SK-N-MC (cell line): ENCODE data around the gene ABCA8.

ENCODE experiments used
- DNase-seq: peaks from one replicate; pipeline ENCODE4 v3.0.0-alpha.2; 2011; ENCODE audit warnings: low read depth, low spot score
- H3K27ac ChIP-seq: fragments of 200-600 bp; sonication (generic); 2 replicates; pipeline ENCODE4 v1.5.1; 2016; ENCODE audit warnings: mixed run types
- H3K36me3 ChIP-seq: fragments of 200-600 bp; sonication (generic); 2 replicates; pipeline ENCODE4 v1.6.1; 2017; ENCODE audit warnings: antibody characterized with exemption, low read length, mixed read lengths; ENCODE audit not compliant: insufficient read depth
- H3K4me3 ChIP-seq: fragments of 200-600 bp; sonication (generic); 2 replicates; pipeline ENCODE4 v1.5.1; 2016
- H3K9ac ChIP-seq: fragments of 200-600 bp; sonication (generic); 2 replicates; pipeline ENCODE4 v1.8.0; 2017; ENCODE audit warnings: mixed run types, mixed read lengths; ENCODE audit not compliant: insufficient read length
- H3K9me3 ChIP-seq: fragments of 200-600 bp; sonication (generic); 2 replicates; pipeline ENCODE4 v1.6.1; 2017; ENCODE audit warnings: low read depth, mild to moderate bottlenecking, antibody characterized with exemption, low read length, moderate library complexity, mixed read lengths
- EZH2 ChIP-seq: fragments of 200-600 bp; sonication (generic); IDR thresholded peaks from one replicate; pipeline ENCODE4 v1.6.1; 2017; ENCODE audit warnings: antibody characterized with exemption
- FOXP2 ChIP-seq: optimal IDR thresholded peaks from 2 replicates; pipeline ENCODE3; 2011; ENCODE audit warnings: mild to moderate bottlenecking, moderate library complexity; ENCODE audit not compliant: insufficient read depth; ENCODE audit errors: extremely low read length, control extremely low read depth
- POLR2AphosphoS5 ChIP-seq: IDR thresholded peaks from 2 replicates; pipeline ENCODE4 v1.6.1; 2012; ENCODE audit warnings: mild to moderate bottlenecking, low read depth, low read length, borderline replicate concordance

Gene ABCA8

DNA sequence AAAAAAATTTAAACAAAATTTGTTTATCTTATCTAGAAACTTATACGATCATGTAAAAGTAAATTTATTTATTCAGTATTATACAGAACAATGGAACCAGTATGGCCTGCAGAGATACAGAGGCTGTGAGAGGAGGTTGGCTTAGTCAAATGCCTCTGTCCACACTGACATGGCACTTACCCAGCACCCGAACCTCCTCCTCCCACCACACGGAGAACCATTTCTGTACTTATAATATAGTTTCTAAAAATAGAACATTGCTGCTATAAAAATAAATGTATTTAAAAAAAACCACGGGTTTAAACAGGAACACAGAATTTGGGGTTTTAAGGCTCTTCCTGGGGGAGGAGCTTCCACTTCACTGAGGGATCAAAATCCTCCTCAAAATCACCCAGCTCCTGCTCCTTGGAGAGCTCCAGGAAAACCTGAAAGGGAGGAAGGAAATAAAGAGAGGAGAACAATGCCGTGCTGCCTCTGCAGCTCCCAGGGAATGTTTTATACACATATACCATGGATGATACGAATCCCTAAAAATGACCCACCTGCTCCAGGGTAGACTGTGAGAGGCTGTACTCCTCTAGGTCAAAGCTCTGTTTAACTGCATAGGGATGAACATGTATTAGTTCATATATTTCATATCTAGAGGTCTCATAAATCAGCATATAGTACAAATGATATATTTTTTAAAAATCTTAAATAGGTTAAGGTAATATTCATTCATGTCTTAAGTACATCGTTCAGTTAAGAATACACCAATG lies 87.3 kb downstream of the ABCA8 start:
- H3K4me3 ChIP-seq: no peak overlapping the region
- no peak overlapping the region for H3K9ac ChIP-seq
- H3K27ac ChIP-seq: no peak overlapping the region
- TF ChIP-seq POLR2AphosphoS5 (no peak), FOXP2 (no peak), EZH2 (no peak)
- no peak for DNase-seq
- no peaks in the 10 kb centered on the region for H3K9me3 ChIP-seq
- H3K36me3 ChIP-seq: no peaks in the 10 kb centered on the region

DNA sequence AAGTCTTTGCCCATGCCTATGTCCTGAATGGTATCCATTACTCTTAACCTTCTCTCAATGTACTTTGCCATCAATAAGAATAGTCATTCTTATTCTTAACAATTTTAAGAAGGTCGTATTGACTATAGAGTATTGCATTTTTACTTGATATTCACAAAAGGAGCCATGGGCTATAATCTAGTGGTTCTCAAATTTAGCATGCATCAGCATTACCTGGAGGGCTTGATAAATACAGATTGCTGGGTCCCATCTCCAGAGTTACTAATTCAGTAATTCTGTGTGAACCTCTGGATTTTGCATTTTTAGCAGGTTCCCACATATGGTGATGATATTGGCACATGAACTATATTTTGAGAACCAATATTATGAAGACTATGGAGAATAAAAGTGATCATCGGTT lies 89.6 kb downstream of the ABCA8 start:
- TF ChIP-seq FOXP2: no peak
- TF ChIP-seq POLR2AphosphoS5: no peak
- no peak for TF ChIP-seq EZH2
- Histone ChIP-seq H3K9me3 (no peaks in the 10 kb centered on the region), H3K4me3 (no peak overlapping the region), H3K36me3 (no peaks in the 10 kb centered on the region), H3K9ac (no peak overlapping the region), H3K27ac (no peak overlapping the region)
- no peak for DNase-seq

- no peak for DNase-seq
- Histone ChIP-seq H3K4me3 (no peak overlapping the region), H3K9ac (no peak overlapping the region), H3K27ac (no peak overlapping the region), H3K9me3 (no peaks in the 10 kb centered on the region), H3K36me3 (no peaks in the 10 kb centered on the region)
- no peak for TF ChIP-seq FOXP2
Observed at GRCh38 chr17:68863091-68863652, 92.0 kb downstream of the ABCA8 start.

- TF ChIP-seq POLR2AphosphoS5 (no peak), EZH2 (no peak), FOXP2 (no peak)
- H3K27ac ChIP-seq: no peak overlapping the region
- no peaks in the 10 kb centered on the region for H3K9me3 ChIP-seq
- DNase-seq: no peak
- H3K36me3 ChIP-seq: no peaks in the 10 kb centered on the region
- H3K4me3 ChIP-seq: no peak overlapping the region
- no peak overlapping the region for H3K9ac ChIP-seq
Observed at GRCh38 chr17:68861602-68862001, 93.6 kb downstream of the ABCA8 start.

GRCh38 chr17:68860941-68861340 lies 94.3 kb downstream of the ABCA8 start:
- H3K9me3 ChIP-seq: no peaks in the 10 kb centered on the region
- no peak for DNase-seq
- no peak overlapping the region for H3K27ac ChIP-seq
- TF ChIP-seq POLR2AphosphoS5 (no peak), FOXP2 (no peak)
- no peak overlapping the region for H3K4me3 ChIP-seq
- no peaks in the 10 kb centered on the region for H3K36me3 ChIP-seq
- no peak overlapping the region for H3K9ac ChIP-seq

DNA sequence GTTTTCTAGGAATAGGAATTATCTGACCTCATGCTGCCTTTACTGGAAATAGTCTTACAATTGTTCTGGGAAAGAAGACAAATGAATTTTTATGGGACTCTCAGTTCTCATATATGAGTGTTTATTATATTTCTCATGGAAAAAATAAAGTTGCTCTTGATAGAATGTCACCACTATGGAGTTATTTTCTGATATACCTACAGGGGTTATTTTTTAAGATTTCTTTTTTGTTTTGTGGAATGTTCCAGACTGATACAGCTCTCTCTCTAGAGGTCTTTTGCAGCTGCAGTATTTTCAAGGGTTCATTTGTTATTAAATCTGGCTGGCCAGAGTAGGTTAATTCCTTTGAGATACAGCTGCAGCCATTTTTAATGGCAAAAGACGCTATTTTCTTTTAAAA lies 100.7 kb downstream of the ABCA8 start:
- Histone ChIP-seq H3K4me3 (no peak overlapping the region), H3K27ac (no peak overlapping the region), H3K9ac (no peak overlapping the region), H3K9me3 (no peaks in the 10 kb centered on the region), H3K36me3 (no peaks in the 10 kb centered on the region)
- no peak for TF ChIP-seq POLR2AphosphoS5
- no peak for TF ChIP-seq EZH2
- no peak for TF ChIP-seq FOXP2
- no peak for DNase-seq

- no peak for TF ChIP-seq FOXP2
- TF ChIP-seq EZH2: no peak
- no peak for TF ChIP-seq POLR2AphosphoS5
- no peak for DNase-seq
Observed at GRCh38 chr17:68853439-68853838, 101.8 kb downstream of the ABCA8 start.

DNA sequence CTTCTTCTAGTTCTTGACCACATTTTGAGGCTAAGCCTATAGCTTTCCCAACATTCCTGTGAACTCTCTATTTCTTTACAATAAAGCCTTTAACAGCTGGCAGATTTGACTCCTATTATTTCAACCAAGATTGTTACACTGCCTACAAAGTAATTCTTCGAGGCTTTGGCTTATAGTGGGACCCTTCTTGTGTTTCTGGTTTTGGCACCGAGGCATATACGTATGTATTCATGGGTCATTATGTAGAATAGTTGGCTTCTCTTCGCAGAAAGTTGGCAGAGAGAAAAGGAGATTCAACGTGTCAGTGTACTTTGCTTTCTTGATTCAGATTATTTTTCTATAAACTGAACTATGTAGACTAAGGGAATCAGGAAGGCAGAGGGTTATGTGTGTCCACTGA lies 102.2 kb downstream of the ABCA8 start:
- H3K27ac ChIP-seq: no peak overlapping the region
- no peak for DNase-seq
- no peaks in the 10 kb centered on the region for H3K36me3 ChIP-seq
- no peak overlapping the region for H3K9ac ChIP-seq
- TF ChIP-seq FOXP2 (no peak), POLR2AphosphoS5 (no peak)
- H3K9me3 ChIP-seq: no peaks in the 10 kb centered on the region
- H3K4me3 ChIP-seq: no peak overlapping the region

More at GRCh38 chr17:68853439-68853838, 101.8 kb downstream of the ABCA8 start:
- Histone ChIP-seq H3K9me3 (no peaks in the 10 kb centered on the region), H3K27ac (no peak overlapping the region), H3K4me3 (no peak overlapping the region), H3K9ac (no peak overlapping the region), H3K36me3 (no peaks in the 10 kb centered on the region)

DNA sequence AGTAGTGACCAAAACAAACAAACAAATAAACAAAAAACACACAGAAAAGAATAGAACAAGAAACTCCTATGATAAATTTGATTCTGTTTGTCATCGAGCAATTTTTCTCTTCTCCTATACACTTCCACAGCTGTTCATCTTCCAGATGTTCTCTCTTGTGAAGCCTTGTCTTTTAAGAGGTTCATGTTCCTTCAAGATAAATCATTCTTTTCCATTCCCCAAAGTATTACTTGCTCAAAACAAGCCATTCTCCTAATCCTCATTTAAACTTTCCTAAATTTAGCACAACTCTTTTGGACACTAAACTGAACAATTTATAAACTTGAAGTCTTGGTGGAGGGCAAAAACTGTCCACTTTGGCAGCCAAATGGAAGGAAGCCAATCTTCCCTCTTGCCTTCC lies 103.3 kb downstream of the ABCA8 start:
- H3K9me3 ChIP-seq: no peaks in the 10 kb centered on the region
- TF ChIP-seq FOXP2 (no peak), POLR2AphosphoS5 (no peak), EZH2 (no peak)
- H3K4me3 ChIP-seq: no peak overlapping the region
- H3K36me3 ChIP-seq: no peaks in the 10 kb centered on the region
- no peak overlapping the region for H3K27ac ChIP-seq
- no peak overlapping the region for H3K9ac ChIP-seq
- DNase-seq: no peak
